Stimulated activated CD8-positive, alpha-beta memory T cell treated with anti-CD3 and anti-CD28 coated beads, Interleukin-15, amount 100 ng/mL, for 48 hours (primary cell): ENCODE data around the gene PRKCB.
"Not testable (repeated sequence)": the region's sequence is repeated elsewhere in the genome, so short reads cannot be mapped to it uniquely, and the experiment has no call there.

Source experiments
- DNase-seq, 2 donors: peaks; one replicate each; pipeline ENCODE4 v3.0.0-alpha.2; 2020; ENCODE audit warnings: low read depth in 2 of 2

PRKCB gene

GRCh38 chr16:24234737-24235136 lies 399.0 kb downstream of the PRKCB start:
- no peak for DNase-seq

DNA sequence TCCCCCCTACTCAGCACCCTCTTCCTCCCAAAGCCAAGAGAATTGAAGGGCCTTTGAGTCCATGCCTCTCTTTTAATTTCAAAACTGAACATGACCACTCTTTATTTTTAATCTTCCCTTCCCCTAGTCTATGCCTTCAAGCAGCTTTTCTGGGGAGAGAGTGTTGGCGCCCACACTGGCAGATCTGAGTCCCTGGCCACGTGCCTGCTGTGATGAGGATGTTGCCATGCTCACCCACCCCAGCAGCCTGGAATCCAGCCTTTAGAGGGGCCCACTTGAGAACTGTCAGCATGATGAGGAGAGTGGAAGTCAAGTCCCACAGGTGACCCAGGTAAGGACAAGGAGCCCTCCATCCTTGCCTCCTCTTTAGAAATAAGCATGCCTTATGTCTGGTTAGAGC lies 400.0 kb downstream of the PRKCB start:
- no peak for DNase-seq

GRCh38 chr16:24238846-24239245 lies 403.1 kb downstream of the PRKCB start:
- not testable (repeated sequence) for DNase-seq

DNA sequence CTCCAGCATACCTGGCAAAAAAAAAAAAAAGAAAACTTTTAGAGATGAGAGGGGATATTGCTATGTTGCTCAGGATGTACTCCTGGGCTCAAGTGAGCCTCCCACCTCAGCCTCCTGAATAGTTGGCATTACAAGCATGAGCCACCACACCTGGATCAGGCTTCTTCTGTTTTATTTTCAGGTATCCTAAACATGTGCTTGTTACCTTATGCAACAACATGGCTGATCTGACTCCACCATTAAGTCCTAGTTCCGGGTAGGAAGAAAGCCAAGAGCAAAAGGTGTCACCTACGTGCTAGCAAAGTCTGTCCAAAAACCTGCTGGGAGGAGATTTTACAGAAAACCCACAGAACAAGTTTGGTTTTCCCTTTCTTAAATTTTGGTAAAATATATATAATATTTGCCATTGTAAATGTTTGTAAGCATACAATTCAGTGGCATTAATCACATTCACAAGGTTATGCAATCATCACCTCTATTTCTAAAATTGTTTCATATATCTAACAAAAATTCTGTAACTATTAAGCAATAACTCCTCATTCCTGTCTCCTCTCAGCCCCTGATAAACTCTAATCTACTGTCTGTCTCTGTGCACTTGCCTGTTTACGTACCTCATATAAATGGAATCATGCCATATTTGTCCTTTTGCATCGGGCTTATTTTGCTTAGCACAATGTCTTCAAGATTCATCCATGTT lies 411.3 kb downstream of the PRKCB start:
- no peak for DNase-seq

GRCh38 chr16:24253192-24253591 lies 417.4 kb downstream of the PRKCB start:
- DNase-seq: peak in 1 of 2 donors; percentile 7

DNA sequence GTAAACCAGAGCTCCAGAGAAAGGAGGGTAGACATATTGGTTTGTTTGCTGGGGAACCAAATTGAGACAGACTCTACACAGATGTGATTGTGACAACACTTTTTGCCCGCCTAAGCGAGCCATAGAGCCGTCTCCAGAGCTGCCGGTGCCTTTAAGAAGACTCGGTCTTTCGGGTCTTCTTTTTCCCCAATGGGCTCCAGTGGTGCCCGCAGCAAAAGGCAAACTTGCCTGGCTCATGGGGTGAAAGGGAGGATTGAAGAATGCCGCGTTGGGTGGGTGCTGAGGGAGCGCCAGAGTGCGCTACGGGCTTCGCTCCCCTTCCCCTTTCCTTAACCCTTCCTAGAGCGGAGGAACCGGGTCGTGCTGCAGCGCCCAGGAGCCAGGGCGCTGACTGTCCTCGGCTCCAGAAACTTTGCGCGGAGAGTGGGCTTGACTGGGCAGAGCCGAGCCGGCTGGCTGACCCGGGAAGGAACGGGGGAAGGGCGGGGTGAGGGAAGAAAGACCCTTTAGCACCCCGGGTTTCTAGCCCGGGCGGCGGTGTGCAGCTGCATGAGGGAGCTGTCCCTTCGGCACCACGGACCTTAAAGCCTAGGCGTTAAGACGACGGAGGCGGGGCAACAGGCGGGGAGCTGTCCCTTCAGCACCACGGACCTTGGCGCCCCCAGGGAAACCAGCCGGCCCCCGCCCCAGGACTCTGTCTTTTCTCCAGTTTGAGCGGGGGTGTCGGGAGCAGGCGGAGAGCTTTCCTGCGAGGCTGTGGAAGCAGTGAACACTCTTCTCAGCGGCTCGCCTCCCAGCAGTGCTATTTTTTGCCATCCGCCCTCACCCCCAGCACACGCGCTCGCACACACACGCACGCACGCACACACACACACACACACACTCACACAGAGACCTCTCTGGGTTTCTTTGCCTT lies 419.9 kb downstream of the PRKCB start, which contains the start of gene CACNG3:
Gene CACNG3 (plus strand): TSS at position 880 of the 916 bp plus-strand sequence. CDS start 420 bp downstream, outside the sequence.
- DNase-seq: peak; percentile 31 to 45

DNA sequence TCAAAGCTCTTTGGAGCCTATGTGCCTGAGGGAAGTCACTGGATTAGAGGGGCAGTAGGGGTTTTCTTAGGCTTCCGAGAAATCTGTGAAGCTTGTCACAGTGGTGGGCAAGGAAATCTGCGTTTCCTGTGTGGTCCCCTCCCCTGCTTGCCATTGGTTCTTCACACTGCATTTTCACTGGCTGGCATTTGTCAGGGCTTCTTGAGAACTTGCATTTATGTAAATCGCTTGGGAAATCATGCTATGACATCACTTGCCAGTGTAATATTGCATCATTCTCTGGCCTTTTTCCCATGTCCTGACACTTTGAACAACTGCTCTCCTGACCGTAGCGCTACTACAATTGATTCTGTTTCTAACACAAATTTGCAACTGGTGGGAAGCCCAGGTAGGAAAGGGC lies 422.2 kb downstream of the PRKCB start:
- no peak for DNase-seq

DNA sequence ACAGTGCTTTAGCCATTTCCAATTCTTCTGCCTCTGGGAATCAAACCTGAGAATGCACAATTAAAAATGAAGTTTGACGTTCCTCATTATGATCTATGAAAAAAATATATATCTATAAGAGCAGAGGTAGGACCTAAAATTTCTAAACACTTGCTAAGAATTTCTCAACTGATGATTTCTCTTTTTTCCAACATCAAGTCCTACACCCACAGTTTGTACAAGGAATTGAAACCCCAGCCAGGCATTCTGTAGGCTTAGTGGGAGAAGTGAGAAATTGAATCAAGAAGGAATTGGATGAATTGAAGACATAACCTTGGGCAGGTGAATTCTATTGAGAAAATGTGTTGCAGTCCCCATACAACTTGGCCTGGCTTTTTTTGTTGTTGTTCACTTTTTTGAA lies 423.0 kb downstream of the PRKCB start:
- DNase-seq: no peak

DNA sequence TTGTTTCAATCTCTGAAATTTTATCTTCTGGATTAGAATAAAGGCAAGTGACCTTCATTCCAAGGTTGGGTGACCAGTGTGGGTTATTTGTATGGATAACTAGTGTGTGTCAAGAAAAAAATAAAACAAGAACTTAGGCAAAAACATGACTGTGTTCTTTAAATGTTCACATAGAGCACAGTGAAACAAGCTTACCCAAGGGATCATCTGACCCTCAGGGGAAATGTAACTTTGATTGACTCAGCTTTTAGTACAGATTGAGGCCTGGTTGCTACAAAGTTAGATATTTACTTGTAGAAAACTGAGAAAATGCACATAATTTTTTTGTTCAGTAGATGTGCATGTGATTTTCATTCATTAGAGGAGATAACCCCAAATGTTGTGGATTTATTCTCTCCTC lies 427.0 kb downstream of the PRKCB start:
- no peak for DNase-seq
